ENCODE results near the gene ZNF382.
"Not testable (repeated sequence)": the region's sequence is repeated elsewhere in the genome, so short reads cannot be mapped to it uniquely, and the experiment has no call there.

The ZNF382 gene

DNA sequence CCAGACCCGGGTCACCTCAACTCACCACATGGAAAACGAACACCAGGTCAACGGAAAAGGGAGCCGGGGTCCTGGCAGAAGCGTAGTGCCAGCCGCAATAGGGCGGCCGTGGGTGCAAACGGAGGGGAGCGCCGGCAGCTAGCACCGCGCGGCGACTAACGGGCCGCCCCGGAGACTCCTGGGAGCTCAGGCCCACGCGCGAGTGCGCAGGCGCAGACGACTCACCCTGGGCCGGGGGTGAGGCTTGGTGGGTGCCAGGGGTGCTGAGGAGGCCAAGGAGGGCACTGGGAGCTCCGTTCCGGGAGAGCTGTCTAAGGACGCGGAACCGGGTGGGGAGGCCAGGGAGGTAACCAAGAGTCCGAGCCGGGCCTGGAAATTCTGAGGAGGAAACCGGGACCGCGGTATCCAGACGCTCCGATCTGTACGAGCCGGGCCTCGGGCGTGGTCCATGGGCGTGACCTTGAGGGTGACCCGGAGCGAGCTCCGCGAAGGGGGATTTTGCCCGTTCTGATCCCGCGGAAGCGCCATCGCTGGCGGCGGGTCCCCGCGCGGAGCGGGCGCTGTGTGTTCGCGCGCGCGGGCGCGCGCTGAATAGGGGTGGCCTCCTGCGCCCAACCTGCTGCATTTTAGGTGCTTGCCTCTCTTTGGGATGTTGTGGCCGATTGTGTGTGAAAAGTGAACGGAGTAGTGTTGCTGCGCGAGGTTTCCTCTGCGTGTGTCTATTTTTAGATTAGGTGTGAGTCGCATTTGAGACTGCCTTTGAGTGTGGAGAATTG, at the start of gene ZNF382:
Gene ZNF382, plus strand, starts transcription at position 213 of the 776 bp plus-strand sequence. CDS start 4,602 bp downstream, outside the sequence.
- peak; percentile 87 for DNase-seq (ENCODE audit: low spot score)

DNA sequence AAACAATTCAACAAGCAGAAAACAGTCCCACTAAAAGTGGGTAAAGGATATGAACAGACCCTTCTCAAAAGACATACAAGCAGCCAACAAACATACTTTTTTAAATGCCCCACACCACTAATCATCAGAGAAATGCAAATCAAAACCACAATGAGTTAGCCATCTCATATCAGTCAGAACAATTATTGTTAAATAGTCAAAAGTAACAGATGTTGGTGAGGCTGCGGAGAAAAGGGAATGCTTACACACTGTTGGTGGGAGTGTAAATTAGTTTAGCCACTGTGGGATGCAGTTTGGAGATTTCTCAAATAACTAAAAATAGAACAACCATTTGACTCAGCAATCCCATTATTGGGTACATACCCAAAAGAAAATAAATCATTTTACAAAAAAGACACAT, 40.7 kb upstream of the ZNF382 start:
- DNase-seq (ENCODE audit: low spot score): no peak

DNA sequence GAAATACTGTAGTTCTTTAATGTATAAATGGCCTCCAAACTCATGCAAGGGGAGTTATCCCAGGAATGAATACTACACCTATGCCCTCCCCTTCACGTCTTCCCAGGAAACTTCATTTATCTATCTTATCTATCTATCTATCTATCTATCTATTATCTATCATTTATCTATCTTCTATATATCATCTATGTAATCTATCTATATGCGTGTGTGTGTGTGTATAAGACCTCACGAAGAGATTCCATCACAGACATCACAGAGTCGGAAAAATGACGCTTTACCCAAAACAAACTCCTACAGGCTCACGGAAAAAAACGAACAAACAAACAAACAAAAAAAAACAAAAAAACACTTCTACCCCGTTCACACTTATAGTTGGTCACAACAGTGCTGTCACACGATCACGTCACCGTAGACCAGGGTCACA, 32.5 kb upstream of the ZNF382 start:
- no peak for DNase-seq (ENCODE audit: low spot score)

DNA sequence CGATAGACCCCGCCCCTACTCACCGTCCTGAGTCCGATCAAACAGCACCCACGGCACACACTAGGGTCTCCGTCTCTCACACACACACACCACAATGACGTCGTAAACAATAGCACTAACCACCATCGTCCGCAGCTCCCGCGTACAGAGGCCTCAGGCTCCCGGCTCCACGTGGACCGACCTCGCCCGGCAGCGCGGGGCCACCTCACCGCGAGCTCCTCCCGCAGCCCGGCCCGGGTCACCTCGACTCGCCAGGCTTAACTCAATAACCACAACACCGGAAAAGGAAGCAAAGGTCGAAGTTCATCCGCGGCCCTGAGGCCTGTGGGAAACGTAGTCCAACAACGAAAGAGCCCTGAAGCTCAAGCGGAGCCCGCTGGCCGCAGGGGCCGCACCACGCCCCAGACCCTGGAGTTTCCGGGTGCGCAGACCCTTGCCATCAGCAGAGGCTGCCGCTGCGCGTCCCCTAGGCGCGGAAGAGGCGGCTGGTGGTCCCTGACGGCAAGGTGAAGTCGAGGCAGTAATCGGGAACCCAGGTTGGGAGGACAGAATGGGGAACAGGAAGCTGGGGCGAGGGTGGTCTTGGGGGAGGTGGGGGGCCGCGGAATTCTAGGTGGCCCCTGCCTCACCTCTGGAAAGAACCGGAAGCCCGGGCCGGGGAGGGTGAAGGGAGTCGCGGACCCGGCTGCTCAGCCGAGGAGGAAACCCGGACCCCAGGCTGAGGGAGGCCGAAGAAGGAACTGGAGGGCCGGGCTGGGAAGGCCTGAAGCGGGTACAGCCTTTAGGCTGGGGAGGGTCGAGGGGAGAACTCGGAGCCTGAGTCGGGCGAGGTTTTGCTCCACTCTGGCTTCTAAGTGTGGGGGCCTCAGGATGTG, 31.9 kb upstream of the ZNF382 start, which contains the start of gene ZNF529:
Gene ZNF529, minus strand, starts transcription at position 273 of the 875 bp plus-strand sequence. CDS start 946 bp downstream, outside the sequence.
- DNase-seq (ENCODE audit: low spot score): peak; percentile 85

DNA sequence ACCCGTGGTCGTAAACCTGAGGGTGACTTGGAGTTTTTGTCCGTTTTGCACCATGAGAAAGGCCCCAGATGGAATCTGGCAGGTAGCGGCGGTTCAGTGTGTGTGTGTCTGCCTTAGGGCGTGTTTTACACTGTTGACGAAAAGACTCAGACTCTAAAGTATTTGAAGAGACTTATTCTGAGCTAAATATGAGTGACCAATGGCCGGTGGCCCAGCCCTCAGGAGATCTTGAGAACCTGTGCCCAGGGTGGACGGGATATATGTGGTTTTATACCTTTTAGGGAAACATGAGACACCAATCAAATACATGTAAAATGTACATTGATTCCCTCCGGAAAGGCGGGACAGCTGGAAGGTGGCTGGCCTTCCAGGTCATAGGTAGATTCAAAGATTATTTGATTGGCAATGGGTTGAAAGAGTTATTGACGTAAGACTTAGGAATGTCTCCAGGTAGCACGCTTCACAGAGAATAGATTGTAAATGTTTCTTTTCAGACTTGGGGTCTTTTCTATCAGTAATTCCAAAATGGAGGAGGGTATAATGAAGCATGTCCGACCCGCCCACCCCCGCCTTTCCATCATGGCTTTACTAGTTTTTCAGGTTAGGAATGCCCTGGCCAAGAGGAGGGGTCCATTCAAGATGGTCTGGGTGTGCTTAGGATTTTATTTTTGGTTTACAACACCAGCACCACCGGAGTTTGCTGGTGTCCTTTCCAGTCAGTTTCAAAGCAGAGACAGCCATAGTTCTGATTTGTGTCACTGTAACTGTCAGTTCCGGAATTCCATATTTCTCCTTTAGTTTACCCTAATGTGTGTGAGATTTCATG, 31.0 kb upstream of the ZNF382 start:
- DNase-seq (ENCODE audit: low spot score): no peak

DNA sequence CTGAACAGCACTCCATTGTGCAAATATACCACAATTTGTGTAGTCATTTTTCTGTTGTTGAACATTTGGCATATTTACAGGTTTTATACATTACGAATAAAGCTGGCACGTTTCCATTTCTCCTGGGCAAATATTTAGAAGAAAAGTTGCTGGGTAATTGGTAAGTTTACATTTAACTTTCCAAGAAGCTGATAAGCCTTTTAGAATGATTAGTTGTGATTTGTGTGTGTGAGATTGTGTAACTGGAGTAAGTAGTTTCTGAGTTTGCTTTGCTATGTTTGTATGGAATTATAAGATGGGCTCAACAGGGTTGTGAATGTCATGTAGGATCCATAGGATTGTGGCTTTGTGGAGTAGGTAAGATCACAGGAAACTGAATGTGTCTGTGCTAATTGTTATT, 30.4 kb upstream of the ZNF382 start:
- DNase-seq (ENCODE audit: low spot score): no peak

DNA sequence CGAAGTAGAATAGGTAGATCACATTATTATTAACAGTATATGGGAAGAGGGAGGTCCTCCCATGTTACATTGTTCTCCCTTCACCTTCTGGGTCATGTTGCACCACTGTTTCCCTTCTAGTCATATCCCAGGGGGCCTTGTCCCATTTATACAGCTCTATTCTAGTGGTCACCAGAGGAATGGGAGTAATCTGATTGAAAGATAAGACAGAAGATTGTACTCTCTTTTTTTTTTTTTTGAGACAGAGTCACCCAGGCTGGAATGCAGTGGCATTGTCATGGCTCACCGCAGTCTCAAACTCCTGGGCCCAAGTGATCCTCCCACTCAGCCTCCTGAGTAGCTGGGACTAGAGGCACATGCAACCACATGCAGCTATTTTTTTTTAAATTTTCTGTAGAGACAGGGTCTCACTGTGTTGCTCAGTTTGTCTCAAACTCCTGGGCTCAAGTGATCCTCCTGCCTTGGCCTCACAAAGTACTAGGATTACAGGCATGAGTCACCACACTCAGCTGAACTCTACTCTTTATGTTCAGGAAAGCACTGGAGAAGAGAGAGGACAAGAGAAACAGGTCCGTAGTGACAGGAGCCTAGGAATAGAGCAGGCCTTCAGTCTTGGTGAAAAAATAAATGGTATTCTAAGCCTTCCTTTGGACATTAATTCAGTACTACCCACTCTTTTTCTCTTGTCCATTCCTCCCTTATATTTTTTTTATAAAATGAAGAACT, 27.7 kb upstream of the ZNF382 start:
- no peak for DNase-seq (ENCODE audit: low spot score)

DNA sequence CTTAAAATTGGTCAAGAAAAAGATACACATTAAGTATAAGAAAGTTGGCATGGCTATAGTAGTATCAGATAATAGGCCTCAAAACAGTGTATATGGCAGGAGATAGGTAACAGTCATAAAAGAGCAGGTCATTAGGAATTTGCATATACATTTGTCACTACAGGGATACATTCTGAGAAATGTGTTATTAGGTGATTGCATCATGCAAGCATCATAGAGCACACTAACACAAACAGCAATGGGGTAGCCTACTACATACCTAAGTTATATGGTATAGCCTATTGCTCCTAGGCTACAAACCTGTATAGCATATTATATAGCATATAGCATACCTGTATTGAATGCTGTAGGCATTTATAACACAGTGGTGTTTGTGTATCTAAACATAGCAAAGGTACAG, 25.9 kb upstream of the ZNF382 start:
- DNase-seq (ENCODE audit: low spot score): no peak

DNA sequence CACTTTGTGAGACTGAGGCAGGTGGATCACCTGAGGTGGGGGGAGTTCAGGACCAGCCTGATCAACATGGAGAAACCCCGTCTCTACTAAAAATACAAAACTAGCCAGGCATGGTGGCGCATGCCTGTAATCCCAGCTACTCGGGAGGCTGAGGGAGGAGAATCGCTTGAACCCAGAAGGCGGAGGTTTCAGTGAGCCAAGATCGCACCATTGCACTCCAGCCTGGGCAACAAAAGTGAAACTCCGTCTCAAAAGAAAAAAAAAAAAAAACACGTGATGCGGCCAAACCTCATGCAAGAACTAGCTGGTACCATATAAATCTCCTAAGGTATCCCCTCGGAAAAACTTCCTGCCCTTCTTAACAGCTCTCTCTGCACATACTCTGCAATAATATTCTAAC, 2.4 kb upstream of the ZNF382 start:
- DNase-seq (ENCODE audit: low spot score): not testable (repeated sequence)

DNA sequence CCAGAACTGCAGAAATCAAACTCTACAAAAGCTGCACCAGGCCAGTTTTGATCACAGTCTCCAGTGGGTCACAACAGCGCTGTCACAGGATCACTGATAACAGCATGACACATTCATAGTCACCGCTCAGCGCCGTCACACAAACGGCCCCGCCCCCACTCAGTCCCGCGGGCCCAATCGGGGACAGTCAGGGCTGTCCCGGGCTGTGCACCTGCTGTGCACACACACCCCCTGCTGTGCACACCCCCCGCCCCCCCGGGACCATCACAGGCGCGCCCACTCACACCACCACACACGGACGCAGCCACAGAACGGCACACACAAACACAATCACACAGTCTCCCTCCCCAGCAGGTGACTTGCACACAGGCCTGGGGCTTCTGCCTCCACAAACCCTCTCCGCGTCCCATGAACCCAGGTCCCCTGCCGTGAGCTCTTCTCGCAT, 435 bp upstream of the ZNF382 start:
- peak; percentile 87 for DNase-seq (ENCODE audit: low spot score)

DNA sequence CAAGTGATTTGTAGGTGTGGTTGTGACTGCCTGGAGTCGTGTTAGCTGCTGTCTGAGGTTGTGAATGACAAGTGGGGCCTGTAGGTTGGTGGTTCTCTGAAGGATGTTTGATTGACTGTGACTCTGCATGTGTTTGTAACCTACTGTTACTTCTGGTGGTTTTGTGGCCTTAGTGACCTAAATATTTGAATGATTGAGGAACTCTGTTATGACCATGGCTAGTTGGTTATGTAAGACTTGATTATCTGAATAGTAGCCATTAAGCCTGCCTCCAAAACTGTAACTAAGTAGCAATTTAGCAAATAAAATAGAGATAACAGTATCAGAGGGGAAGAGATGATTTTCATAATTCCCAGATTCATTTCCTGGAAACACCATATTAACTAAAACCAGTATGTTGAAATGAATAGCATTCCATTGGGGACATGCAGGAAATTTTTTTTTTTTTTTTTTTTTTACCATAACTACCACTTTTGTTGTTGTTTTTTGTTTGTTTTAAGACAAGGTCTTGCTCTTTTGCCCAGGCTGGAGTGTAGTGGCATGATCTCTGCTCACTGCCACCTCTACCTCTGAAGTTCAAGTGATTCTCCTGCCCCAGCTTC, 865 bp downstream of the ZNF382 start:
- DNase-seq (ENCODE audit: low spot score): no peak

DNA sequence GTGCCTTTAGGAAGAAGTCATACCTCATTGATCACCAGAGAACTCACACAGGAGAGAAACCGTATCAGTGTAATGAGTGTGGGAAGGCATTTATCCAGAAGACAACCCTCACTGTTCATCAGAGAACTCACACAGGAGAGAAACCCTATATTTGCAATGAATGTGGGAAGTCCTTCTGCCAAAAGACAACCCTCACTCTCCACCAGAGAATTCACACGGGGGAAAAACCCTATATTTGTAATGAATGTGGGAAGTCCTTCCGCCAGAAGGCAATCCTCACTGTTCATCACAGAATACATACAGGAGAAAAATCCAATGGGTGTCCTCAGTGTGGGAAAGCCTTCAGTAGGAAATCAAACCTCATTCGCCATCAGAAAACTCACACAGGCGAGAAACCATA, 21.9 kb downstream of the ZNF382 start:
- DNase-seq (ENCODE audit: low spot score): no peak

DNA sequence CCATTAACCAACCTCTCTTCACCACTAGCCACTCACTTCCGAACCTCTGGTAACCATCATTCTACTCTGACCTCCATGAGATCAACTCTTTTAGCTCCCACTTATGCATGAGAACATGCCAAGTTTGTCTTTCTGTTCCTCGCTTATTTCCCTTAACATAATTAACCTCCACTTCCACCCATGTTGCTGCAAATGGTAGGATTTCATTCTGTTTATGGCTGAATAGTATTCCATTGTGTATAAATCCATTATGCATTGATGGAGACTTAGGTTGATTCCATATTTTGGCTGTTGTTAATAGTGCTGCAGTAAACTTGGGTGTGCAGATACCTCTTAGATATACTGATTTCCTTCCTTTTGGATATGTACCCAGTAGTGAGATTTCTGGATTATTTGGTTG, 30.2 kb downstream of the ZNF382 start:
- DNase-seq (ENCODE audit: low spot score): no peak

DNA sequence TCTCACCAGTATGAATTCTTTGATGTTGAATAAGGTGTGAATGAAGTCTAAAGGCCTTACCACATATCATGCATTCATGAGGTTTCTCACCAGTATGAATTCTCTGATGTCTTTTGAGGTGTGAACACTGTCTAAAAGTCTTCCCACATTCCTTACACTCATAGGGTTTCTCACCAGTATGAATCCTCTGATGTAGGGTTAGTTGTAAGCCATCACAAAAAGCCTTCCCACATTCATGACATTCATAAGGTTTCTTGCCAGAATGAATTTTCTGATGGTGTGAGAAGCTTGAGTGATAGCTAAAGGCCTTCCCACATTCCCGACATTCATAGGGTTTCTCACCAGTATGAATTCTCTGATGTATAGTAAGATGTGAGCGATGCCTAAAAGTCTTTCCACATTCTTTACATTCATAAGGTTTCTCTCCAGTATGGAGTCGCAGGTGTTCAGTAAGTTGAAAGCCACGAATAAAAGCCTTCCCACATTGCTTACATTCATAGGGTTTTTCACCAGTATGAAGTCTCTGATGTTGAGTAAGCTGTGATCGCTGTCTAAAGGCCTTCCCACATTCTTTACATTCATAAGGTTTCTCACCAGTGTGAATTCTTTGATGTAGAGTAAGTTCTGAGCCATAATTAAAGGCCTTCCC, 33.9 kb downstream of the ZNF382 start:
- DNase-seq (ENCODE audit: low spot score): no peak

DNA sequence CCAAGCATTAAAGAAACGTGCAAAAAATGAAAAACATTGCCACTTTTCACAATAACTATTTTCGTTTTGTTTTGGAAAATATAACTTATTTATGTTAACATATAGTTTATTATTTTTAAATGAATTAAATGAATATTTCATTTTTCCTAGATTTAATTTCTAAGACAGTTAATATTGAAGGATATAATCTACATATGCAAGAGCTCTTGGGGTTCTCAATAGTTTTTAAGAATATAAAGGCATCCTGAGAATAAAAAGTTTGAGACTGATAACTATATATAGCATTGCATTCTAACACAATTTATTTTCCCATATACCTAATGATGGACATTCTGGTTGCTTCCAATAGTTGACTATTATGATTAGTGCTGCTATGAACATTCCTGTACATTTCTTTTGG, 41.6 kb downstream of the ZNF382 start:
- no peak for DNase-seq (ENCODE audit: low spot score)

DNA sequence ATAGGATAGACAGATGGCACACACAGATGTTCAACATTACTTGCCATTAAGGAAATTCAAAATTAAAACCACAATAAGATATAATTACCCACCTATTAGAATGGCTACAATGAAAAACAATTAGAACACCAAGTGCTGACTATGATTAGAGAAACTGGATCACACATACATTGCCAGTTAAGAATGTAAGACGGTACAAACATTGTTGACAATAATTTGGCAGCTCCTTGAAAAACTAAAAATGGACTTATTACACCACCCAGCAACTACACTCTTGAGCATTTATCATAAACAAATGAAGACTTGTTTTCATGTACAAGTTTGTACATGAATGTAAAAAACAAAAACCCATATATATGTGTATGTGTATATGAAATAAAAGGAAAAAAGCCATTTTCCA, 47.8 kb downstream of the ZNF382 start:
- no peak for DNase-seq (ENCODE audit: low spot score)

DNA sequence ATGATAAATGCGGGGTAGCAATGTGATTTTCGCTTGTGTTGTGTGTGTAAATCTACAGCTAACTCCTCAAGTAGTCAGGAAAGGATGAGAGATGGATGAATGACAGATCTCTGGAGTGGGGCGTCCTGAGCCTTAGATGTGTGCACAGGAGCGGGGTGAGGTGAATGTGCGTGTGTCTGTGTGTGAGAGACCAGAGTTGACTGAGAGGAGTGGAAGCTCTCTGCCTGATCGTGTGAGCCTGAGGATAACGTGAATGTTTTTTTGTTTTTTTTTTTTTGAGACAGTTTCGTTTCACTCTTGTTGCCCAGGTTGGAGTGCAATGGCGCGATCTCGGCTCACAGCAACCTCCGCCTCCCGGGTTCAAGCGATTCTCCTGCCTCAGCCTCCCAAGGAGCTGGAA, 60.7 kb downstream of the ZNF382 start:
- no peak for DNase-seq (ENCODE audit: low spot score)

DNA sequence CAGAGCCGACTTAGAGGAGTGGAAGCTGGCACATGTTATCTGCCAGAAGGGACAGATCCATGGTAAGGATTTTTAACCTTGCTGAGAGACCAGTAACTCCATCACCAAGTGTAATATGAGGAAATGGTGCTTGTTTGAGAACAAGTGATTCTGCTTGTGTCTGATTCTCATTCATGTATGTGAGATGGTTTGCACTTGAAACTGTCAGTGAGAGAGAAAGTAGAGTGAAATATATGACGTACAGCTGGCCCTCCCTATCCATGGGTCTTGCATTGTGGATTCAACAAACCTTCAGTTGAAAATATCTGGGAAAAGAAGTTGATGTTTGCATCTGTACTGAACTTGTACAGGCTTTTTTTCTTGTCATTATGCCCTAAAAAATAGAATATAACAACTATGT, 63.5 kb downstream of the ZNF382 start:
- DNase-seq (ENCODE audit: low spot score): no peak

DNA sequence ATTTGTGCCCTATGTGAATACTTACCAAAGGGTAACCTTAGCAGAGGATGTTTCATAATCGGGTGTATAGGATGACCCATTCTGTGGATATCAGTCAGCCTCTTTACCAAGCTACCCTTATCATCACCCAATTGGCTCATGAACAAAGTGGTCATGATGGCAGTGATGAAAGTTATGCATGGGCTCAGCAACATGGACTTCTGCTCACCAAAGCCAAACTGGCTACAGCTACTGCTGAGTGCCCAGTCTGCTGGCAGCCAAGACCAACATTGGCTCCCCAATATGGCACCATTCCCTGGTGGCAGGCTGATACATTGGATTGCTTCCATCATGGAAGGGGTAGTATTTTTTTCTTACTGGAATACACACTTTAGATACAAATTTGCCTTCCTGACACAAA, 67.3 kb downstream of the ZNF382 start:
- DNase-seq (ENCODE audit: low spot score): no peak

DNA sequence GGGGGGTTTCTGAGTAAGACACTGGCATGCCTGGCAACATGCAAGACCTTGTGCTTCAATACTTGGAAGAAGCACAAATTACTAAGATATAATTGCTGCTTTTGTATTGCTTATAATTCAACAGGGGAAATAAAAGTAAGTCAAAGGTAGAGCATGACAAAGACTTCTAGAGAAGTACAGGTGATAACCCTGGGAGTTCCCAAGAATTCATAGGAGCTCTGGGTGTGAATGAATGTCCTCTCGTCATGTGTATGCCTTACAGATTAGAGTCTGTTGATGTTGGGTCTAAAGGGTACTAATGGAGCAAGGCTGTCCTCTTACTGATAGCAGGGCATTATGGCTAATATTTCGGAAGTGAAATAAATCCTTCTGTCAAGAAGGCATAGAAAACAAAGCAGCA, 69.1 kb downstream of the ZNF382 start:
- no peak for DNase-seq (ENCODE audit: low spot score)

DNA sequence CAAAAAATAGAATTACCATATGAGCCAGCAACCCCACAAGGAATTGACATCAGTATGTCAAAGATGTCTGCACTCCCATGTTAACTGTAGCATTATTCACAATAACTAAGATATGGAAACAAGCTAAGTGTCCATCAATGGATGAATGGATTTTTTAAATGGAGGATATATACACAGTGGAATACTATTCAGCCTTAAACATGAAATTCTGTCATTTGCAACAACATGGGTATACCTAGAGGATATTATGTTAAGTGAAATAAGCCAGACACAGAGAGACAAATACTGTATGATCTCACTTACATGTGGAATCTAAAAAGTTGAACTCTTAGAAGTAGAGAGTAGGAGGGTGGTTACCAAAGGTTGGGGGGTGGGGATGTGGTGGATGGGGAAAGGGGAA, 74.3 kb downstream of the ZNF382 start:
- DNase-seq (ENCODE audit: low spot score): no peak

Data from CD4-positive, alpha-beta T cell treated with Interleukin-2 at 100 ng/mL for 4 hours (primary cell).